ENCODE measurements around the gene MPV17L2. TPM values are rescaled to one million over a fixed set of nuclear protein-coding genes. Genes with fewer than 3 reads are reported as not detected.

The MPV17L2 gene
- polyA plus RNA-seq, 2 of the 4 experiments (the other 2 are of a cell fraction): 8.3 to 13.9 TPM

DNA sequence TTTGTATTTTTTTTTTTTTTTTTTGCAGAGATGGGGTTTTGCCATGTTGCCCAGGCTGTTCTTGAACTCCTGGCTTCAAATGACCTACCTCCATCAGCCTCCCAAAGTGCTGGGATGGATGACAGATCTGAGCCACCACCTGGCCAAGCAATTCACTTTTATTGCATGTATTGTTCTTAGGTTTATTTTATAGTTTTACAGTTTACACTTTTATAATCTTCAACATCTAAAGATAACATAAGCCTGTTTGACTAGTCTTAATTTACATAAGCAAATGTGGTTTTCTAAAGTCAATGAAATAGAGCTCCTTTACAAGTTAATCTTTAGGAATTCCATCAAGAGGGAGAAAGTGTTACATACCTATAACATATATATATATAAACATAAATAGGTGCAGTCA is 9.5 kb upstream of the MPV17L2 start:
- DNase-seq (ENCODE audit: low read depth in 1 of 2, low spot score in 1 of 2) (no peak), FAIRE-seq (no peak), ATAC-seq (no peak)
- TF ChIP-seq GATA3 (IDR thresholded peaks at IDR 0.05; ENCODE audit: borderline replicate concordance): no peak
- TF ChIP-seq, protein P1, sequence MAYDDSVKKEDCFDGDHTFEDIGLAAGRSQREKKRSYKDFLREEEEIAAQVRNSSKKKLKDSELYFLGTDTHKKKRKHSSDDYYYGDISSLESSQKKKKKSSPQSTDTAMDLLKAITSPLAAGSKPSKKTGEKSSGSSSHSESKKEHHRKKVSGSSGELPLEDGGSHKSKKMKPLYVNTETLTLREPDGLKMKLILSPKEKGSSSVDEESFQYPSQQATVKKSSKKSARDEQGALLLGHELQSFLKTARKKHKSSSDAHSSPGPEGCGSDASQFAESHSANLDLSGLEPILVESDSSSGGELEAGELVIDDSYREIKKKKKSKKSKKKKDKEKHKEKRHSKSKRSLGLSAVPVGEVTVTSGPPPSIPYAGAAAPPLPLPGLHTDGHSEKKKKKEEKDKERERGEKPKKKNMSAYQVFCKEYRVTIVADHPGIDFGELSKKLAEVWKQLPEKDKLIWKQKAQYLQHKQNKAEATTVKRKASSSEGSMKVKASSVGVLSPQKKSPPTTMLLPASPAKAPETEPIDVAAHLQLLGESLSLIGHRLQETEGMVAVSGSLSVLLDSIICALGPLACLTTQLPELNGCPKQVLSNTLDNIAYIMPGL (CRISPR knock-in tag; IDR thresholded peaks at IDR 0.05; ENCODE audit: borderline replicate concordance): no peak
- TF ChIP-seq, protein P2, sequence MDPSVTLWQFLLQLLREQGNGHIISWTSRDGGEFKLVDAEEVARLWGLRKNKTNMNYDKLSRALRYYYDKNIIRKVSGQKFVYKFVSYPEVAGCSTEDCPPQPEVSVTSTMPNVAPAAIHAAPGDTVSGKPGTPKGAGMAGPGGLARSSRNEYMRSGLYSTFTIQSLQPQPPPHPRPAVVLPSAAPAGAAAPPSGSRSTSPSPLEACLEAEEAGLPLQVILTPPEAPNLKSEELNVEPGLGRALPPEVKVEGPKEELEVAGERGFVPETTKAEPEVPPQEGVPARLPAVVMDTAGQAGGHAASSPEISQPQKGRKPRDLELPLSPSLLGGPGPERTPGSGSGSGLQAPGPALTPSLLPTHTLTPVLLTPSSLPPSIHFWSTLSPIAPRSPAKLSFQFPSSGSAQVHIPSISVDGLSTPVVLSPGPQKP (IDR thresholded peaks at IDR 0.05; ENCODE audit: low read depth, low read length): no peak
- TF ChIP-seq RNF2 (IDR thresholded peaks at IDR 0.05; ENCODE audit: borderline replicate concordance, low read depth): no peak
- no peak overlapping the region for H3K27ac ChIP-seq
- POLR2A ChIA-PET: no interaction called here
- H3K4me2 ChIP-seq: no peak overlapping the region
- no peaks in the 10 kb centered on the region for H3K9me3 ChIP-seq
- no peak overlapping the region for H3K4me3 ChIP-seq
- H3K4me1 ChIP-seq: no peaks in the 10 kb centered on the region
- CTCF ChIA-PET: interaction anchor here (1.5 to 2.8 kb wide), 4 partner anchors 9 to 70 kb away, joined by 3 to 11 read pairs (median 9); partner anchors contain the start of gene MPV17L2

DNA sequence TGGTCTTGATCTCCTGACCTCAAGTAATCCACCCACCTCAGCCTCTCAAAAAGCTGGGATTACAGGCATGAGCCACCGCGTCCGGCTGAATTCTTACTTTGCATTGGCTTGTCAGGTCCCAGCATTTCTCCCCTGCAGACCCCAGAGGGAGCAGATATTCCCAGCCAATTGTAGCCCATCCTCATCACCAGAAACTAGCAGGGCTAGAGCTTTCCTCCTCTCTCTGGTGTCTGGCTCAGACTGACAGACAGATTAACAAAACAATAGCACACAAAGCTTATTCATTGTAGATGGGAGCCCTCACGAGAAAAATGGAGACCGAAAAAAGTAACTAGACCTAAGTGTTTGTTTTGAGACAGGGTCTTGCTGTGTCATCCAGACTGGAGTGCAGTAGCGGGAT is 7.5 kb upstream of the MPV17L2 start:
- DNase-seq (ENCODE audit: low read depth in 1 of 2, low spot score in 1 of 2) (no peak), ATAC-seq (no peak), FAIRE-seq (no peak)
- WGBS (ENCODE audit: missing lambda C conversion rate): 81% methylated on average over 6 of the region's 6 CpGs
- H3K4me3 ChIP-seq: no peak overlapping the region
- no peaks in the 10 kb centered on the region for H3K4me1 ChIP-seq
- CTCF ChIA-PET: interaction anchor here (0.9 to 2.2 kb wide), 5 partner anchors 8 to 175 kb away, joined by 3 to 4 read pairs (median 3); no protein-coding TSS in a partner anchor
- TF ChIP-seq, protein P3, sequence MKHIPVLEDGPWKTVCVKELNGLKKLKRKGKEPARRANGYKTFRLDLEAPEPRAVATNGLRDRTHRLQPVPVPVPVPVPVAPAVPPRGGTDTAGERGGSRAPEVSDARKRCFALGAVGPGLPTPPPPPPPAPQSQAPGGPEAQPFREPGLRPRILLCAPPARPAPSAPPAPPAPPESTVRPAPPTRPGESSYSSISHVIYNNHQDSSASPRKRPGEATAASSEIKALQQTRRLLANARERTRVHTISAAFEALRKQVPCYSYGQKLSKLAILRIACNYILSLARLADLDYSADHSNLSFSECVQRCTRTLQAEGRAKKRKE (CRISPR knock-in tag; IDR thresholded peaks at IDR 0.05; ENCODE audit: low read depth): no peak
- TF ChIP-seq FOSL2 (IDR thresholded peaks at IDR 0.05) (no peak), FOSL2 (CRISPR knock-in tag; IDR thresholded peaks at IDR 0.05) (no peak)
- POLR2A ChIA-PET: no interaction called here
- no peaks in the 10 kb centered on the region for H3K9me3 ChIP-seq
- H3K4me2 ChIP-seq: no peak overlapping the region
- H3K27ac ChIP-seq: no peak overlapping the region

DNA sequence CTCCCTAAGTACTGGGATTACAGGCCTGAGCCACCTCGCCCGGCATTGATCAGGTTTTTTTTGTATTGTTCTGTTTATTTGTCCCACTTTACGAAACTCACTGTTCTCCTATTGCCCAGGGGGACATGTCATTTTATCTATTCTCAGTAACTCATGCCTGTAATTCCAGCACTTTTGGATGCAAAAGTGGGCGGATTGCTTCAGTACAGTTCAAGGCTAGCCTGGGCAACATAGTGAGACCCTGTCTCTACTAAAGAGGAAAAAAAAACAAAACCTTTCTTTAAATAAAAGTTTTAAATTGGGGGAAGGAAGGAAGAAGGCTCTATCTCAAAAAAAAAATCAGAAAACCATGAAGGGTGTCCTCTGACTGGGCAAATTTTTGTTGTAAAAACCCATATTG is 2.7 kb upstream of the MPV17L2 start:
- Histone ChIP-seq H3K9me3 (no peaks in the 10 kb centered on the region), H3K4me3 (no peak overlapping the region), H3K27ac (no peak overlapping the region), H3K4me2 (no peak overlapping the region), H3K4me1 (peaks cover 14% of the 10 kb centered on the region; the same call in 2 of the 3 replicates)
- no peak for FAIRE-seq
- POLR2A ChIA-PET: no interaction called here
- WGBS (ENCODE audit: missing lambda C conversion rate): 81% methylated on average over 4 of the region's 4 CpGs
- no peak for ATAC-seq
- TF ChIP-seq BHLHE40 (IDR thresholded peaks at IDR 0.05; ENCODE audit: low read depth, low read length) (no peak), CBX8 (IDR thresholded peaks at IDR 0.05) (no peak), JUN (IDR thresholded peaks at IDR 0.05) (no peak), EP300 (IDR thresholded peaks at IDR 0.05) (no peak), GATA3 (IDR thresholded peaks at IDR 0.05; ENCODE audit: borderline replicate concordance) (no peak), RNF2 (IDR thresholded peaks at IDR 0.05; ENCODE audit: borderline replicate concordance, low read depth) (no peak), SMC3 (IDR thresholded peaks at IDR 0.05) (no peak), FOSB (CRISPR knock-in tag; IDR thresholded peaks at IDR 0.05) (no peak), TFCP2L1 (CRISPR knock-in tag; IDR thresholded peaks at IDR 0.05) (no peak)
- TF ChIP-seq, protein P2 (IDR thresholded peaks at IDR 0.05; ENCODE audit: low read depth, low read length): no peak
- TF ChIP-seq, protein P4, sequence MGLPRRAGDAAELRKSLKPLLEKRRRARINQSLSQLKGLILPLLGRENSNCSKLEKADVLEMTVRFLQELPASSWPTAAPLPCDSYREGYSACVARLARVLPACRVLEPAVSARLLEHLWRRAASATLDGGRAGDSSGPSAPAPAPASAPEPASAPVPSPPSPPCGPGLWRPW (IDR thresholded peaks at IDR 0.05): no peak
- TF ChIP-seq, protein P1 (CRISPR knock-in tag; IDR thresholded peaks at IDR 0.05; ENCODE audit: borderline replicate concordance): no peak
- TF ChIP-seq, protein P5, sequence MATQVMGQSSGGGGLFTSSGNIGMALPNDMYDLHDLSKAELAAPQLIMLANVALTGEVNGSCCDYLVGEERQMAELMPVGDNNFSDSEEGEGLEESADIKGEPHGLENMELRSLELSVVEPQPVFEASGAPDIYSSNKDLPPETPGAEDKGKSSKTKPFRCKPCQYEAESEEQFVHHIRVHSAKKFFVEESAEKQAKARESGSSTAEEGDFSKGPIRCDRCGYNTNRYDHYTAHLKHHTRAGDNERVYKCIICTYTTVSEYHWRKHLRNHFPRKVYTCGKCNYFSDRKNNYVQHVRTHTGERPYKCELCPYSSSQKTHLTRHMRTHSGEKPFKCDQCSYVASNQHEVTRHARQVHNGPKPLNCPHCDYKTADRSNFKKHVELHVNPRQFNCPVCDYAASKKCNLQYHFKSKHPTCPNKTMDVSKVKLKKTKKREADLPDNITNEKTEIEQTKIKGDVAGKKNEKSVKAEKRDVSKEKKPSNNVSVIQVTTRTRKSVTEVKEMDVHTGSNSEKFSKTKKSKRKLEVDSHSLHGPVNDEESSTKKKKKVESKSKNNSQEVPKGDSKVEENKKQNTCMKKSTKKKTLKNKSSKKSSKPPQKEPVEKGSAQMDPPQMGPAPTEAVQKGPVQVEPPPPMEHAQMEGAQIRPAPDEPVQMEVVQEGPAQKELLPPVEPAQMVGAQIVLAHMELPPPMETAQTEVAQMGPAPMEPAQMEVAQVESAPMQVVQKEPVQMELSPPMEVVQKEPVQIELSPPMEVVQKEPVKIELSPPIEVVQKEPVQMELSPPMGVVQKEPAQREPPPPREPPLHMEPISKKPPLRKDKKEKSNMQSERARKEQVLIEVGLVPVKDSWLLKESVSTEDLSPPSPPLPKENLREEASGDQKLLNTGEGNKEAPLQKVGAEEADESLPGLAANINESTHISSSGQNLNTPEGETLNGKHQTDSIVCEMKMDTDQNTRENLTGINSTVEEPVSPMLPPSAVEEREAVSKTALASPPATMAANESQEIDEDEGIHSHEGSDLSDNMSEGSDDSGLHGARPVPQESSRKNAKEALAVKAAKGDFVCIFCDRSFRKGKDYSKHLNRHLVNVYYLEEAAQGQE (IDR thresholded peaks at IDR 0.05): no peak
- no peak for DNase-seq (ENCODE audit: low read depth in 1 of 2, low spot score in 1 of 2)
- CTCF ChIA-PET: interaction anchor here (1.4 to 5.8 kb wide), 5 partner anchors 27 to 91 kb away, joined by 3 to 60 read pairs (median 5); partner anchors contain the start of genes JUND and PIK3R2

Measured in A549 (cell line).